ENCODE measurements around the gene SLC6A3.

GRCh38 chr5:1371218-1371971 is 73.8 kb downstream of the SLC6A3 start:
- TF ChIP-seq CTCF (IDR thresholded peaks at IDR 0.05) (no peak), EZH2 (IDR thresholded peaks at IDR 0.05; ENCODE audit: borderline replicate concordance, insufficient read depth, low read depth, low read length, poor library complexity, severe bottlenecking) (no peak)

Data from B cell (primary cell).